SJSA1 (cell line): ENCODE data around the gene R3HDM4. TPM values are rescaled to one million over a fixed set of nuclear protein-coding genes. Genes with fewer than 3 reads are reported as not detected.

Experiments used
- DNase-seq, 2 experiments: peaks; one replicate each; pipeline ENCODE4 v3.0.0-alpha.2; 2015 to 2020; ENCODE audit warnings: low spot score in 2 of 2, low read depth in 1 of 2
- H3K27ac ChIP-seq: fragments of 250-450 bp; sonication (Bioruptor Pico); 2 replicates; pipeline ENCODE4 v1.5.1; 2020; ENCODE audit warnings: mild to moderate bottlenecking, moderate library complexity
- H3K27me3 ChIP-seq: fragments of 250-450 bp; sonication (Bioruptor Pico); replicated peaks from 2 replicates; pipeline ENCODE4 v1.5.1; 2020; ENCODE audit warnings: mild to moderate bottlenecking, moderate library complexity
- H3K36me3 ChIP-seq: fragments of 250-450 bp; sonication (Bioruptor Pico); 2 replicates; pipeline ENCODE4 v1.5.1; 2020; ENCODE audit warnings: mild to moderate bottlenecking
- H3K4me1 ChIP-seq: fragments of 250-450 bp; sonication (Bioruptor Pico); replicated peaks from 2 replicates; pipeline ENCODE4 v1.6.1; 2021; ENCODE audit warnings: mild to moderate bottlenecking
- H3K4me3 ChIP-seq: fragments of 250-450 bp; sonication (Bioruptor Pico); 2 replicates; pipeline ENCODE4 v1.5.1; 2020; ENCODE audit warnings: mild to moderate bottlenecking
- H3K9me3 ChIP-seq: fragments of 250-450 bp; sonication (Bioruptor Pico); replicated peaks from 2 replicates; pipeline ENCODE4 v1.5.1; 2020; ENCODE audit warnings: mild to moderate bottlenecking
- total RNA-seq: library from RNA; depleted of rRNA; stranded (reverse); fragments of >200 nt; shearing (Covaris generic); gene quantifications from 2 replicates; pipeline ENCODE4 v1.2.3, GENCODE V29; 2014

Gene R3HDM4
- total RNA-seq, 1 experiment from 2014 or later, result 38.2 TPM

DNA sequence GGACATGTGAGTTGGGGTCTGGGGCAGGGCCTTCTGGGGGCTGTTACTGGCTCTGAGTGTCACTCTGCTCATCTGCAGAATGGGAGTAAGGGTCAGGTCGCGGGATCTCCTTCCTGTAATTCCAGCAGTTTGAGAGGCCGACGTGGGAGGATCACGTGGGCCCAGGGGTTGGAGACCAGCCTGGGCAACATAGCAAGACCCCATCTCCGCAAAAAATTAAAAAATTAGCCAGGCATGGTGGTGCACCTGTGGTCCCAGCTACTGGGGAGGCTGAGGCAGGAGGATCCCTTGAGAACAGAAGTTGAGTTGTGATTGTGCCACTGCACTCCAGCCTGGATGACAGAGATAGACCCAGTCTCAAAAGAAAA, 16.9 kb upstream of the R3HDM4 start:
- Histone ChIP-seq H3K27ac (no peak overlapping the region), H3K36me3 (peaks cover 18% of the 10 kb centered on the region), H3K27me3 (no peaks in the 10 kb centered on the region), H3K4me1 (peaks cover 19% of the 10 kb centered on the region), H3K4me3 (no peak overlapping the region), H3K9me3 (no peaks in the 10 kb centered on the region; the same call in 1 of the 2 replicates)
- DNase-seq, result no peak

DNA sequence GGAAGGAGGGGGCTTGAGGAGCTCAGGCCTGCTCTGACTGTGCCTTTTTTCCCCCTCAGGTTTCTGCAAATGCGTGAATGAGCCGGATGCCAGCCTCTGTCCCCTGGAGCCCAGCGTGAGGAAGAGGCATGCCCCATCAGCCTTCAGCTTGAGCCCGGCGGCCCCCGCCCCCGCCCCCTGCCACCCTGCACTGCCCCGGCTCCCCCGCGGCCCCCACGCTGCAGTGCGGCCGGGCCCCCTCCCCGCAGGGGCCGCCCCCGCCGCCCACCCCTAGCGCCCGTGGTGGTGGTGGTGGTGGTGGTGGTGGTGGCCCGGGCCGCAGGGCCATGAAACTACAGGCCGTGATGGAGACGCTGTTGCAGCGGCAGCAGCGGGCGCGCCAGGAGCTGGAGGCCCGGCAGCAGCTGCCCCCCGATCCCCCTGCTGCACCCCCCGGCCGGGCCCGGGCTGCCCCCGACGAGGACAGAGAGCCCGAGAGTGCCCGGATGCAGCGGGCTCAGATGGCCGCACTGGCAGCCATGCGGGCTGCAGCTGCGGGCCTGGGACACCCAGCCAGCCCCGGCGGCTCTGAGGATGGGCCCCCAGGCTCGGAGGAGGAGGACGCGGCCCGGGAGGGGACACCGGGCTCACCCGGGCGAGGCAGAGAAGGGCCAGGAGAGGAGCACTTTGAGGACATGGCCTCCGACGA, 16.3 kb upstream of the R3HDM4 start:
- Histone ChIP-seq H3K4me3 (no peak overlapping the region), H3K4me1 (peaks cover 23% of the 10 kb centered on the region), H3K9me3 (no peaks in the 10 kb centered on the region; the same call in 1 of the 2 replicates), H3K27ac (no peak overlapping the region), H3K27me3 (no peaks in the 10 kb centered on the region), H3K36me3 (peaks cover 18% of the 10 kb centered on the region)
- no peak for DNase-seq

DNA sequence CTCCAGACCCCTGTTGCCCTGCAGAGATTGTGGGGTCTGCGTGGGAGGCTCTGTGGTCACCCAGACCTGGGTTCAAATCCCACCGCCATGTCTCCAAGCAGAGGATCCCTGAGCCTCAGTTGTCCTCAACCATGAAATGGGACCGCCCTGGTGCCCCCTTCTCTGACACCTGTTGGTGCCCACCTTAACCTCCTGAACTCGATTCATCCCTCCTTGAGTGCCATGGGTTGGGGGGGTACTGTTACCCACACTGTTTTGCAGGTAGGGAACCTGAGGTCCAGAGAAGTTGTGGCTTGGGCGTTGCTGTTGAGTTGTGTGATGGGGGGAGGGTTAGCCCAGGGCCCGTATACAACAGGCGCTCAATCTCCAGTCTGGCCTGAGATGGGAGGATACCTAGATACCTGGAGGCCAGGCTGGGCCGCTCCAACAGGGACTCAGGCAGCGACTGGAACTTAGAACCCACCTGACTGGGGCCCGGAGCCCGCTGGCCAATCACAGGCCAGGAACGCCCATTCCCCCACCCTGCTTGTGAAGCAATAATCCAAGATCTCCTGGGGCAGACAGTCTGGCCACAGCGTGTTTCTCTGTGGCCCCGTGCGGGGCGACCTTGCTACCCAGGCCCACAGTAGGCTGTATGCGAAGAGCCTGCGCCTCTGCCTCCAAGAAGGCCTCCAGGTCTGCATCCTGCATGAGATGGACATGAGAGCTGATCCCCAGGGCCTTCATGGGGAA, 15.6 kb upstream of the R3HDM4 start:
- Histone ChIP-seq H3K27ac (no peak overlapping the region), H3K4me3 (no peak overlapping the region), H3K9me3 (no peaks in the 10 kb centered on the region; the same call in 1 of the 2 replicates), H3K36me3 (peaks cover 14% of the 10 kb centered on the region), H3K4me1 (peaks cover 23% of the 10 kb centered on the region), H3K27me3 (no peaks in the 10 kb centered on the region)
- peak in 1 of 2 experiments; percentile 41 for DNase-seq

DNA sequence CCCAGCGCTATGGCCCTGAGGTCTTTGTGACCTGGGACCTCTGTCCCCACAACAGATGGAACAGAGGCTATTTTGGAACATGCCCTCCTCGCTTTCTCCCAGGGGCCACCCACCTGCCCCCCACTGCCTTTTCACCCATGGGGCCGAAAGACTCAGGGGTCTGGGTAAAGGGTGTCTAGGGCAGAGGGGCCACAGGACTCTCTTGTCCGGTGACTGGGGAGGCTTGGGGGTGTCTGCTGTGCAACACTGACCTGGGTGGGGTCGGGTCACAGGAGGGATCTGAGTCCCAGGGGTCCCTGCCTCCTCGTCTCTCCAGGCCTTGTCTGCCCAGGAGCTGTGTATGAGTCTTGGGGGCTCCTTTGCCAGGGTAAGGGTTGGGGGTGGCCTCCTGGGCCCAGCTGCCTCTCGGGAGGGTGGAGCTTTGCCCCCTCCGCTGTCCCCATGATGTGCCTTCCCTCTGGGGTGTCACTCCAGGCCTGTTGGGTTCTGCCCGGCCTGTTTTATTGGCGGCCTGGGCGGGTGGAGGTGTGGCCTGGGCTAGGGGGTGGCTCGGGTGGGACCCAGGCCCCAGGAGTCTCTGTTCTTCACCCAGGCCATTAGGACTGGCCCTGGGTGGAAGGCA, 14.9 kb upstream of the R3HDM4 start:
- Histone ChIP-seq H3K4me3 (no peak overlapping the region), H3K27me3 (no peaks in the 10 kb centered on the region), H3K9me3 (no peaks in the 10 kb centered on the region; the same call in 1 of the 2 replicates), H3K36me3 (peaks cover 11% of the 10 kb centered on the region), H3K4me1 (peaks cover 15% of the 10 kb centered on the region), H3K27ac (no peak overlapping the region)
- DNase-seq, result peak in 1 of 2 experiments; percentile 35

DNA sequence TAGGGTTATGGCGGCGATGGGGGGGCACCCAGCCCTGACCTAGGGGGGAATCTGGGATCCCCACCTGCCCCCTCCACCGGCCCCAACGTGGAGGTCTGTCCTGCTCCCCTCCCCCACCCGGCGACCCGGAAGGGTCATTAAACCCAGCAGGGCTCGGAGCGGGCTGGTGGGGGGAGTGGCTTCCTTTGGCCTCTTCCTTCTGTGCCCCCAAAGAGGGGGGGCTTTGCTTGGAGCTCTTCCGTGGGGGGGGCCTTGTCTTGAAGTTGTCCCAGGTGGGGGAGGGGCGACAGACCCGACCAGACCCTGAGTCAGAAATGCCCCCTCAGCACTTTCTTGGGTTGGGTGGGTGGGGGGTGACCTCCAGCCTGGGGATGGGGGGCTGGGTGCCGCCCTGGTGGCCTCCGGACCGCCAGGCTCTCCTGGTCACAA, 14.3 kb upstream of the R3HDM4 start:
- peaks cover 10% of the 10 kb centered on the region for H3K4me1 ChIP-seq
- peak in 1 of 2 experiments; percentile 50 for DNase-seq
- no peaks in the 10 kb centered on the region; the same call in 1 of the 2 replicates for H3K9me3 ChIP-seq
- H3K27me3 ChIP-seq, result no peaks in the 10 kb centered on the region
- no peak overlapping the region for H3K27ac ChIP-seq
- H3K4me3 ChIP-seq, result no peak overlapping the region
- H3K36me3 ChIP-seq, result peaks cover 7% of the 10 kb centered on the region

DNA sequence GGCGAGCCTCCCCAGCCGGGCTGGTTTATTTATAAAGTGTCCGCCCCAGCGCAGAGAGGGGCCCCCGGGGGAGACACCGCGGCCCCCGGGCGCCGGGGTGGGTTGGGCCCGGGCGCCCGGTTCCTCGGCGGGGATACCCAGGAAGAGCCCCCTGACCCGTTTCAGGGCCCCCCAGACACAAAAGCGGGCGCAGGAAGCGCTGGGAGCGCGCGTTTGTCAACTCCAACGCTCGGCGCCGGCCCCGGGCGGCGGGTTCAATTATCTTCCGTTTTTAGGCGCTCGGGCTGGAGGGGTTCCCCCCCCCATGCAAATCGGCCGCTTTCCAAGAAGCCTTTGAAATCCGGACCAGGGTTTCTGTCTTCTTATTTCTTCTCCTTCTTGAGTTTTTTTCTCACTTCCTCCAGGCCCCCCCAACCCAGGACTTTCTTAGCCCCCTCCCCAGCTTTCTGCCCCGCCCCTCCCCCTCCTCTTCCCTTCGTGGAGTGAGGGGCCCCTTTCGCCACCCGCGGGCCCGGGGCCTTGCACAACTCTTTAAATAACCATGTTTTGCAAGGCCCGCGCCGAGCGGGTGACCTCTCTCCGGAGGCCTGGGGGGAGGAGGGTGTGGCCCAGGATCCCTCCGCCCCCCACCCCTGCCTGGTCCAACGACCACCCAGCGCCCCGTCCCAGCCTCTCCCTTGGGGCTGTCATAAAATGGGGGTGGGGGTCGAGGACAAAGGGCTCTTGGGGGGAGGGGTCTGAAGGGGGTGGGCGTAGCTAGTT, 13.8 kb upstream of the R3HDM4 start:
- Histone ChIP-seq H3K4me1 (peaks cover 9% of the 10 kb centered on the region), H3K4me3 (peak overlapping the region; percentile 90), H3K9me3 (no peaks in the 10 kb centered on the region; the same call in 1 of the 2 replicates), H3K27ac (no peak overlapping the region), H3K27me3 (no peaks in the 10 kb centered on the region), H3K36me3 (peaks cover 7% of the 10 kb centered on the region)
- DNase-seq, result peak; percentile 37 to 50

DNA sequence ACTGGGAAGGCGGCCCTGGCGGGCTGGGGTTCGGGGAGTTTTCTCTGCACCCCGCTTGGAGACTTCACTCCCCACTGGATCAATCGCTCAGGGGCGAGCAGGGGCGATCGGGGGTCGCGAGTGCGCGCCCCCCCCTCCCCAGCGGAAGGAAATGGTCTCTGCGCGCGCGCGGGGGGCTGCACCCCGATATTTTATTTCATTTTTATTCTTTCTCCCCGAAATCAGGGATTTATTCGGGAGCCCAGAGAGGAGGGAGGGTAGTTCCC, 13.2 kb upstream of the R3HDM4 start:
- peak in 1 of 2 experiments; percentile 21 for DNase-seq
- Histone ChIP-seq H3K36me3 (peaks cover 7% of the 10 kb centered on the region), H3K9me3 (no peaks in the 10 kb centered on the region; the same call in 1 of the 2 replicates), H3K4me3 (peak overlapping the region; percentile 90), H3K4me1 (peaks cover 9% of the 10 kb centered on the region), H3K27ac (no peak overlapping the region), H3K27me3 (no peaks in the 10 kb centered on the region; the same call in 1 of the 2 replicates)

DNA sequence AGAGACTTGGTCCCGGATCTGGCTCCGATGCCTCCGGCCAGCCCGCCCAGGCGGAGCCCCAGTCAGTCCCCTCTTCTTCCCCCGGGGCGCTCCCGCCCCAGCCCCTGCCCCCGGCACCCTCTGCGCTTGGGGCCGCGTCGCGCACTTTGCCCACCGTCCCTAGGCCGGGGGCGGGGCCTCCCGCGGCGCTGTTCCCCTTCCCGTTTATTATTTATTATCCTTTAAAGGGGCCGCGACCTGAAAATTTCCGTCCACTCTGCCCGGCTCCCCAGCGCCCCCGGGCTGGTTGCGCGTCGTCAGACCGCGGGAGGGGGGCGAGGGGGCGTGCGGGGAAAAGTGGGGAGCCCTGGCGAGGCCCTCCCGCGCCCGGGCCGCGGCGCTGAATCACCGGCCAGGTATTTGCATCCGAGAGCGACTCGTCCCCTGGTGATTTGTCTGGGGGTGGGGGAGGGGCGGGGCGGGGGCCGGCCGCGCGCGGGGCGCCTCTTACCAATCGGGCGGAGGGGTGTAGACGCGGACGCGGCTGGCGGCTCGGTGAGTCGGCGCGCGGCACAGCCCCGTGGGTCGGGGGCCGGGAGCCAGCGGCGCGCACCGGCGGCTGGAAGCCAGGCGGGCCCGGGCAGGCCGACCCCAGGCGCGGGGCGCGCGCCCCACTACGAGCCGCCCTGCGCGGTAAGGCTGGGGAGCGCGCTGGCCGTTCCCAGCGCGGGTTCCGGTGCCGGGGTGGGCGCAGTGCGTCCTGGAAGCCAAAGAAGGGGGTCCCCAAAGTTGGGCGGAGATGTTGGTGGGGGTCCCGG, 12.7 kb upstream of the R3HDM4 start, which contains the start of gene ARID3A:
Gene ARID3A (plus strand): TSS at position 510 of the 797 bp plus-strand sequence. CDS start 3,494 bp downstream, outside the sequence.
- Histone ChIP-seq H3K9me3 (no peaks in the 10 kb centered on the region; the same call in 1 of the 2 replicates), H3K27ac (peak within 1 kb of the TSS; percentile 72)

DNA sequence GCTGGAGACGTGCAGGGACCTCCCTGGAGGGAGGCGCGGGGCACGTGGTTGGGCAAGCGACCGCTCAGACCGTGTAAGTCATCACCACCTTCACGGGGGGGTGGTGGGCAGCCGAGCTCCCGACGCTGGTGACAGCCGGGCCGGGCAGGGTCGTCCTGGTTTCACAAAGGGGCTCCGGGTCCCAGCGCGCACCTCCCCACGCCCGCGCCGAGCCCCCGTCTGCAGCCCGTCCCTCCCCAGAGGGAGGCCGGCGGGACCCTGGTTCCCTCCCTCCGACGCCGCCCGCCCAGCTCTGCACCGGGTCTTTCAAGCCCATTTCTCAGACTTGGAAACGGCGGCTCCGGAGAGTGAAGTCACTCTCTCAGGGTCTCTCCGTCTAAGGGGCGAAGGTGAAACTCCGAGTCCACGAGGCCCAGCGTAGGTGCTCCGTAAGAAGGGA, 12.1 kb upstream of the R3HDM4 start:
- Histone ChIP-seq H3K27ac (peak overlapping the region; percentile 72), H3K36me3 (peaks cover 7% of the 10 kb centered on the region), H3K4me1 (peaks cover 12% of the 10 kb centered on the region), H3K4me3 (peak overlapping the region; percentile 90), H3K9me3 (no peaks in the 10 kb centered on the region; the same call in 1 of the 2 replicates), H3K27me3 (peaks cover 11% of the 10 kb centered on the region)
- peak; percentile 67 to 71 for DNase-seq

More for the DNA sequence above, 12.7 kb upstream of the R3HDM4 start, which contains the start of gene ARID3A:
- peak within 1 kb of the TSS; percentile 90 for H3K4me3 ChIP-seq
- H3K4me1 ChIP-seq, result peaks cover 9% of the 10 kb centered on the region
- H3K36me3 ChIP-seq, result peaks cover 7% of the 10 kb centered on the region
- H3K27me3 ChIP-seq, result peaks cover 4% of the 10 kb centered on the region
- DNase-seq, result peak; percentile 77 to 83

DNA sequence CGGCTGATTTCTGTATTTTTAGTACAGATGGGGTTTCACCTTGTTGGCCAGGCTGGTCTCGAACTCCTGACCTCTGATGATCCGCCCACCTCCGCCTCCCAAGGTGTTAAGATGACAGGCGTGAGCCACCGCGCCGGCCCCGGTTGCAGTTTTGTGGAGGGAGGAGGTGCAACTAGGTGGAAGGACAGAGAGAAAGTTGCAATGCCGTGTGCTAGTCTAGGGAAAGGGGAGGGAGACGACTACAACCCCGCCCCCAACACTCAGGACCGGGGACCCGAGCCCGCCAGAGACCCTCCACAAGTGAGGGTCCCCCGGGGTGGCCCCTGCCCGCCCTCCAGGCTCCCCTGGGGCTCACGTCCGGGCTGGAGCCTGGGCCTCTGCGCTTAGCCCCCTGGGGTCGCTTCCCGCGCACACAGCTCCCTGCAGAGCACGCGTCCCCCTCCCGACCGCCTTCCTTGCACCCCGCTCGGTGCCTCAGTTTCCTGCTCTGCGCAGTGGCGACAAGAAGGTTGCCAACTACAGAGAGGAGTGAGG, 11.6 kb upstream of the R3HDM4 start:
- 0 out of 2 replicates have a peak, but pooled peaks cover 2% of the 10 kb centered on the region for H3K36me3 ChIP-seq
- peak overlapping the region; percentile 90 for H3K4me3 ChIP-seq
- peaks cover 15% of the 10 kb centered on the region for H3K27me3 ChIP-seq
- DNase-seq, result no peak
- H3K27ac ChIP-seq, result no peak overlapping the region
- peaks cover 13% of the 10 kb centered on the region for H3K4me1 ChIP-seq
- H3K9me3 ChIP-seq, result no peaks in the 10 kb centered on the region; the same call in 1 of the 2 replicates

DNA sequence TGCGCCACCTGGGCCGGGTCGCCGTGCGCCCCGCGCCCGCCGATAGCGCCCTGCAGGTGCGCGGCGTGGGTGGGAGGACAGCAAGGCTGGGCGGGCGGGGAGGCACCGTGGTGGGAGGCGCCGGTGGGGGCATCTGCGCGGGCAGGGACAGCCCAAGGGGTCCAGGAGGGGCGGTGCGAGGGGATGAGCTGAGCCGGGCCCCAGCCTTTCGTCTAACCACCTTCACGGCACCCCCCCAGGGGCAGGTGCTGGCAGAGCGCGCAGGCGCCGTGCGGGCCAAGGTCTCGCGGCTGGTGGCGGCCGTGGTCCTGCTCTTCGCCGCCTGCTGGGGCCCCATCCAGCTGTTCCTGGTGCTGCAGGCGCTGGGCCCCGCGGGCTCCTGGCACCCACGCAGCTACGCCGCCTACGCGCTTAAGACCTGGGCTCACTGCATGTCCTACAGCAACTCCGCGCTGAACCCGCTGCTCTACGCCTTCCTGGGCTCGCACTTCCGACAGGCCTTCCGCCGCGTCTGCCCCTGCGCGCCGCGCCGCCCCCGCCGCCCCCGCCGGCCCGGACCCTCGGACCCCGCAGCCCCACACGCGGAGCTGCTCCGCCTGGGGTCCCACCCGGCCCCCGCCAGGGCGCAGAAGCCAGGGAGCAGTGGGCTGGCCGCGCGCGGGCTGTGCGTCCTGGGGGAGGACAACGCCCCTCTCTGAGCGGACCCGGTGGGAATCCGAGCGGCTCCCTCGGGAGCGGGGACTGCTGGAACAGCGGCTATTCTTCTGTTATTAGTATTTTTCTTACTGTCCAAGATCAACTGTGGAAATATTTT, 7.2 kb upstream of the R3HDM4 start:
- Histone ChIP-seq H3K9me3 (peaks cover 4% of the 10 kb centered on the region; the same call in 1 of the 2 replicates), H3K27ac (no peak overlapping the region), H3K4me1 (peaks cover 23% of the 10 kb centered on the region), H3K4me3 (no peak overlapping the region), H3K27me3 (peaks cover 45% of the 10 kb centered on the region), H3K36me3 (no peaks in the 10 kb centered on the region)
- DNase-seq, result peak in 1 of 2 experiments; percentile 47
